BE2C (cell line): ENCODE data around the gene P2RX6. TPM values are rescaled to one million over a fixed set of nuclear protein-coding genes. Genes with fewer than 3 reads are reported as not detected.

ENCODE experiments used
- DNase-seq: peaks from one replicate; pipeline ENCODE4 v3.0.0-alpha.2; 2020
- H3K27me3 ChIP-seq: fragments of 250-450 bp; sonication (Bioruptor Pico); 2 replicates; pipeline ENCODE4 v1.5.1; 2020; ENCODE audit warnings: mild to moderate bottlenecking
- H3K36me3 ChIP-seq: fragments of 250-450 bp; sonication (Bioruptor Pico); 2 replicates; pipeline ENCODE4 v1.5.1; 2020; ENCODE audit warnings: mild to moderate bottlenecking
- H3K4me1 ChIP-seq: fragments of 250-450 bp; sonication (Bioruptor Pico); 2 replicates; pipeline ENCODE4 v1.5.1; 2020
- H3K4me3 ChIP-seq: 2 replicates; pipeline ENCODE4 v1.5.1; 2011; ENCODE audit warnings: low read depth, low read length
- H3K9me3 ChIP-seq: fragments of 250-450 bp; sonication (Bioruptor Pico); 2 replicates; pipeline ENCODE4 v1.5.1; 2020
- polyA plus RNA-seq: library from polyadenylated mRNA; unstranded; fragments of >200 nt; gene quantifications from one replicate; pipeline ENCODE4 v1.2.1, GENCODE V29; 2012; ENCODE audit warnings: low read depth, missing spikeins; ENCODE audit not compliant: insufficient read length, insufficient read depth
- TF ChIP-seq, protein P1 (sequence below): IDR thresholded peaks from 2 replicates; pipeline ENCODE4 v1.5.1; 2012; ENCODE audit warnings: mild to moderate bottlenecking, low read depth, low read length

P2RX6 gene
- 11.2 TPM for polyA plus RNA-seq

GRCh38 chr22:21014726-21015465 lies at the start of gene P2RX6:
TSS of gene P2RX6 (plus strand) at chr22:21015165. CDS start at chr22:21015175, 10 bp downstream.
- DNase-seq, result peak; percentile 89
- H3K4me1 ChIP-seq, result peaks cover 9% of the 10 kb centered on the region
- no peaks in the 10 kb centered on the region for H3K27me3 ChIP-seq
- TF ChIP-seq, protein P1, sequence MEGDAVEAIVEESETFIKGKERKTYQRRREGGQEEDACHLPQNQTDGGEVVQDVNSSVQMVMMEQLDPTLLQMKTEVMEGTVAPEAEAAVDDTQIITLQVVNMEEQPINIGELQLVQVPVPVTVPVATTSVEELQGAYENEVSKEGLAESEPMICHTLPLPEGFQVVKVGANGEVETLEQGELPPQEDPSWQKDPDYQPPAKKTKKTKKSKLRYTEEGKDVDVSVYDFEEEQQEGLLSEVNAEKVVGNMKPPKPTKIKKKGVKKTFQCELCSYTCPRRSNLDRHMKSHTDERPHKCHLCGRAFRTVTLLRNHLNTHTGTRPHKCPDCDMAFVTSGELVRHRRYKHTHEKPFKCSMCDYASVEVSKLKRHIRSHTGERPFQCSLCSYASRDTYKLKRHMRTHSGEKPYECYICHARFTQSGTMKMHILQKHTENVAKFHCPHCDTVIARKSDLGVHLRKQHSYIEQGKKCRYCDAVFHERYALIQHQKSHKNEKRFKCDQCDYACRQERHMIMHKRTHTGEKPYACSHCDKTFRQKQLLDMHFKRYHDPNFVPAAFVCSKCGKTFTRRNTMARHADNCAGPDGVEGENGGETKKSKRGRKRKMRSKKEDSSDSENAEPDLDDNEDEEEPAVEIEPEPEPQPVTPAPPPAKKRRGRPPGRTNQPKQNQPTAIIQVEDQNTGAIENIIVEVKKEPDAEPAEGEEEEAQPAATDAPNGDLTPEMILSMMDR, result no peak
- H3K9me3 ChIP-seq, result no peaks in the 10 kb centered on the region
- H3K36me3 ChIP-seq, result no peaks in the 10 kb centered on the region; the same call in 1 of the 2 replicates
- H3K4me3 ChIP-seq, result peak within 1 kb of the TSS; percentile 85

- peaks cover 3% of the 10 kb centered on the region for H3K4me1 ChIP-seq
- no peak for DNase-seq
- TF ChIP-seq, protein P1, result no peak
- H3K4me3 ChIP-seq, result no peak overlapping the region
- H3K9me3 ChIP-seq, result no peaks in the 10 kb centered on the region
- H3K27me3 ChIP-seq, result peaks cover 11% of the 10 kb centered on the region
- no peaks in the 10 kb centered on the region for H3K36me3 ChIP-seq
Measured at GRCh38 chr22:20965888-20966855, 48.8 kb upstream of the P2RX6 start.

GRCh38 chr22:20966883-20967696 lies 47.9 kb upstream of the P2RX6 start, which contains the start of gene AIFM3:
TSS of gene AIFM3 (plus strand) at chr22:20967255. CDS start at chr22:20967945, 690 bp downstream.
- TF ChIP-seq, protein P1, result no peak
- no peaks in the 10 kb centered on the region for H3K36me3 ChIP-seq
- DNase-seq, result no peak
- no peak within 1 kb of the TSS for H3K4me3 ChIP-seq
- no peaks in the 10 kb centered on the region; the same call in 1 of the 2 replicates for H3K4me1 ChIP-seq
- H3K9me3 ChIP-seq, result no peaks in the 10 kb centered on the region
- H3K27me3 ChIP-seq, result peaks cover 11% of the 10 kb centered on the region

DNA sequence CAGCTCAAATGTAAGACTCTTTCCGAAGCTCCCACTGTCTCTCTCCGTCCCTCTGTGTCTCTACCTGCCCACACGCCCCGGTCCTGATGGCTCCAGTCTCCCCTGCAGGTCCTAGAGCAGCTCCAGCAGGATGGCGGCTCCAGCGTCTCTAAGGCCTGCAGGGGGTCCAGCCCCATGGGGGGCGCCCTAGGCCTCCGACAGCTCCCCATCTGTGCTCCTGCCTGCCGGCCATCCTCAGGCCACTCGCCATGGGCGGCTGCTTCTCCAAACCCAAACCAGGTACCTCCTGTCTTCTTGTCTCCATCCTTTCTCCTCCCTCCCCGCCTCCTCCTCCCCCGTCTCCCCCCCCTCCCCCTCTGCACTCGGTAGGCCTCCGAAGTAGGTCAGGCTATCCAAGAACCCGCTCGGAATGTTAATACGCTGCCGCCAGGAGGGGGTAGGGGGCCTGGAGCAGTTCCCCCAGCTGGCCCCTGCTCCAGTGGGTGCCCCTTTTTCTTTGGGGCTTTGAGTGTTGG lies 47.2 kb upstream of the P2RX6 start:
- Histone ChIP-seq H3K36me3 (no peaks in the 10 kb centered on the region), H3K9me3 (no peaks in the 10 kb centered on the region), H3K4me3 (no peak overlapping the region), H3K4me1 (no peaks in the 10 kb centered on the region; the same call in 1 of the 2 replicates), H3K27me3 (peaks cover 11% of the 10 kb centered on the region)
- TF ChIP-seq, protein P1, result no peak
- no peak for DNase-seq

DNA sequence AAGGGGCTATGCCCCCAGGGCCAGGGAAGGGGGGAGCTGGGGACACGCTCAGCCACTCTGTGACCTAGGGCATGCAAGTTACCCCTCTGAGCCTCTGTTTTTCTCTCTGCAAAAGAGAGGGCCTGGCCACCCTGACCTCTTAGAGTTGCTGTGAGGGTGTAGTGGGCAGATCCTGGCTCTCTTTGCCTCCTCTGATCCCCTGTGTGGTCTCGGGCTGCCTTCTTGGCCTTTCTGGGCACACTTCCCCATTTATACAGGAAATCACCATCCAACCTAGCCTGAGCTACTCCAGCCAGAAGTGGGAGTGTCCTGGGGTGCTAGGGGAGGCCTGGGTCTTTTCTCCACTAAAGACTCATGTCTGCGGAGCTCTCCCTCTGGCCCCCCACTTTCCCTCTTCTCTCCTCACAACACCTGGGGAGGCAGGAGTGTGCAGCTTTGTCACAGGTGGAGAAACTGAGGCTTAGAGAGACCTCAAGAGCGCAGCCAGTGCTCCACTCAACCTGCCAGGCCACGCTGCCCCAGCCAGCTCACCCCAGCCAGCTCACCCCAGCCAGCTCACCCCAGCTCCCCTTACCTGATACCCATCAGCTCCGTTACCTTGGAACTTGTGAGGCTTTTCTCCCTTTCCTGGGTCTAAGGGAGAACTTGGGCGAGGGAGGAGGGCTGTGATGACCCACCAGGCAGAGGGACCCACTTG lies 46.5 kb upstream of the P2RX6 start:
- Histone ChIP-seq H3K4me3 (no peak overlapping the region), H3K27me3 (peaks cover 11% of the 10 kb centered on the region), H3K9me3 (no peaks in the 10 kb centered on the region), H3K4me1 (no peaks in the 10 kb centered on the region; the same call in 1 of the 2 replicates), H3K36me3 (no peaks in the 10 kb centered on the region)
- DNase-seq, result no peak
- TF ChIP-seq, protein P1, result no peak
